Cerebellar nuclear complex (tissue), 1 donor: ENCODE measurements around the gene CCDC148.

Experiments used
- DNase-seq, 2 experiments: peaks; one replicate each; lab custom pipeline; 2025; lab: John Stamatoyannopoulos, UW

The CCDC148 gene

GRCh38 chr2:158172719-158173118 is 283.8 kb downstream of the CCDC148 start:
- no peak for DNase-seq

- DNase-seq = no peak
Observed at GRCh38 chr2:158154596-158154995, 302.0 kb downstream of the CCDC148 start.

- no peak for DNase-seq
Observed at GRCh38 chr2:158153270-158154015, 303.1 kb downstream of the CCDC148 start.

GRCh38 chr2:158144914-158145625 is 311.5 kb downstream of the CCDC148 start:
- no peak for DNase-seq

- DNase-seq = no peak
Observed at GRCh38 chr2:158143703-158144360, 312.7 kb downstream of the CCDC148 start.

GRCh38 chr2:158142568-158143332 is 313.8 kb downstream of the CCDC148 start:
- no peak for DNase-seq

- DNase-seq = no peak
Observed at GRCh38 chr2:158142165-158142564, 314.4 kb downstream of the CCDC148 start.

- DNase-seq = no peak
Observed at GRCh38 chr2:158140201-158140600, 316.4 kb downstream of the CCDC148 start.

- no peak for DNase-seq
Observed at GRCh38 chr2:158138255-158138654, 318.3 kb downstream of the CCDC148 start.

- no peak for DNase-seq
Observed at GRCh38 chr2:158135096-158135495, 321.5 kb downstream of the CCDC148 start.

GRCh38 chr2:158134655-158135054 is 321.9 kb downstream of the CCDC148 start:
- no peak for DNase-seq

GRCh38 chr2:158134055-158134454 is 322.5 kb downstream of the CCDC148 start:
- no peak for DNase-seq

GRCh38 chr2:158131919-158132566 is 324.5 kb downstream of the CCDC148 start:
- no peak for DNase-seq

GRCh38 chr2:158131483-158131912 is 325.1 kb downstream of the CCDC148 start:
- no peak for DNase-seq

- no peak for DNase-seq
Observed at GRCh38 chr2:158130832-158131473, 325.6 kb downstream of the CCDC148 start.

GRCh38 chr2:158129037-158129436 is 327.5 kb downstream of the CCDC148 start:
- no peak for DNase-seq

- DNase-seq = no peak
Observed at GRCh38 chr2:158128168-158128973, 328.2 kb downstream of the CCDC148 start.

- no peak for DNase-seq
Observed at GRCh38 chr2:158127380-158127804, 329.2 kb downstream of the CCDC148 start.

- no peak for DNase-seq
Observed at GRCh38 chr2:158125756-158126498, 330.6 kb downstream of the CCDC148 start.
